ENCODE data around the gene AICDA. TPM values are rescaled to one million over a fixed set of nuclear protein-coding genes. Genes with fewer than 3 reads are reported as not detected.
"Not testable (repeated sequence)": the region's sequence is repeated elsewhere in the genome, so short reads cannot be mapped to it uniquely, and the experiment has no call there.

AICDA gene
- total RNA-seq, 1 experiment from 2014 or later = 0.22 TPM

GRCh38 chr12:8615206-8615605, 2.5 kb upstream of the AICDA start:
- Histone ChIP-seq H2BK15ac (ENCODE audit: low read depth, low read length) (no peak overlapping the region), H3K9ac (ENCODE audit: extremely low read depth, insufficient read length, low read length) (no peak overlapping the region), H2BK12ac (ENCODE audit: insufficient read length, low read depth, low read length) (no peak overlapping the region), H3K4ac (ENCODE audit: low read depth, low read length) (no peak overlapping the region), H4K20me1 (ENCODE audit: control insufficient read depth, insufficient read depth, insufficient read length) (no peaks in the 10 kb centered on the region), H3K9me3 (ENCODE audit: control insufficient read depth, low read depth, low read length) (no peaks in the 10 kb centered on the region), H4K8ac (replicated peaks; ENCODE audit: insufficient read length, low read depth, low read length) (no peak overlapping the region), H2AFZ (ENCODE audit: low read length) (no peak overlapping the region), H3K79me1 (ENCODE audit: insufficient read depth, low read depth, low read length, poor library complexity, severe bottlenecking) (no peaks in the 10 kb centered on the region), H3K18ac (ENCODE audit: insufficient read length, low read depth, low read length) (no peak overlapping the region), H3K27me3 (ENCODE audit: insufficient read depth, low read length) (no peaks in the 10 kb centered on the region), H3T11ph (ENCODE audit: low read length) (no peak overlapping the region), H2AK5ac (ENCODE audit: insufficient read length, low read length) (no peak overlapping the region), H4K91ac (ENCODE audit: insufficient read length, low read depth, low read length) (no peak overlapping the region), H4K5ac (ENCODE audit: insufficient read length, low read depth, low read length) (no peak overlapping the region), H2BK20ac (ENCODE audit: low read depth, low read length, poor library complexity, severe bottlenecking) (no peak overlapping the region), H3K14ac (ENCODE audit: insufficient read depth, low read length) (no peak overlapping the region), H2BK120ac (ENCODE audit: low read depth, low read length, poor library complexity, severe bottlenecking) (no peak overlapping the region), H3K79me2 (ENCODE audit: insufficient read depth, low read length) (no peaks in the 10 kb centered on the region), H3K23me2 (ENCODE audit: insufficient read length, low read depth, low read length, poor library complexity, severe bottlenecking) (no peaks in the 10 kb centered on the region), H2BK5ac (ENCODE audit: insufficient read length, low read length) (no peak overlapping the region), H3K56ac (ENCODE audit: insufficient read length, low read depth, low read length) (no peak overlapping the region), H3K4me1 (ENCODE audit: insufficient read depth, low read length) (no peaks in the 10 kb centered on the region; the same call in 1 of the 2 replicates), H3K23ac (ENCODE audit: insufficient read length, low read depth, low read length) (no peak overlapping the region), H3K27ac (ENCODE audit: insufficient read length, low read depth, low read length) (no peak overlapping the region), H3K4me2 (ENCODE audit: insufficient read depth, insufficient read length, low read length) (no peak overlapping the region)
- Mint-ChIP-seq H3K4me1 (peaks cover 17 to 20% of the 10 kb centered on the region in 2 experiments), H3K36me3 (ENCODE audit: insufficient read depth in 1 of 3, low read depth in 3 of 3) (no peaks in the 10 kb centered on the region), H3K27ac (no peak overlapping the region), H3K9me3 (no peaks in the 10 kb centered on the region), H3K27me3 (ENCODE audit: low read depth) (no peaks in the 10 kb centered on the region; the same call in 1 of the 2 replicates), H3K4me3 (no peak overlapping the region)
- DNase-seq = no peak
- no CpG with 5 or more reads among the region's 6 CpGs for WGBS (ENCODE audit: extremely low coverage, insufficient read length, low lambda C conversion rate)
- TF ChIP-seq CTCF (conservative IDR thresholded peaks at IDR 0.05) = no peak

GRCh38 chr12:8613881-8614280, 1.2 kb upstream of the AICDA start:
- not testable (repeated sequence) for H3K9ac ChIP-seq (ENCODE audit: extremely low read depth, insufficient read length, low read length); H4K91ac ChIP-seq (ENCODE audit: insufficient read length, low read depth, low read length); H4K5ac ChIP-seq (ENCODE audit: insufficient read length, low read depth, low read length); H4K20me1 ChIP-seq (ENCODE audit: control insufficient read depth, insufficient read depth, insufficient read length); H3K4me2 ChIP-seq (ENCODE audit: insufficient read depth, insufficient read length, low read length); H2BK12ac ChIP-seq (ENCODE audit: insufficient read length, low read depth, low read length); H3K9me3 ChIP-seq (ENCODE audit: control insufficient read depth, low read depth, low read length); H3K27me3 ChIP-seq (ENCODE audit: insufficient read depth, low read length); H3K79me1 ChIP-seq (ENCODE audit: insufficient read depth, low read depth, low read length, poor library complexity, severe bottlenecking); H3K23ac ChIP-seq (ENCODE audit: insufficient read length, low read depth, low read length); H3T11ph ChIP-seq (ENCODE audit: low read length); H3K9me3 Mint-ChIP-seq; H3K18ac ChIP-seq (ENCODE audit: insufficient read length, low read depth, low read length); H3K56ac ChIP-seq (ENCODE audit: insufficient read length, low read depth, low read length); H3K4ac ChIP-seq (ENCODE audit: low read depth, low read length); H3K4me1 ChIP-seq (ENCODE audit: insufficient read depth, low read length); H2AFZ ChIP-seq (ENCODE audit: low read length); H3K36me3 Mint-ChIP-seq (ENCODE audit: insufficient read depth in 1 of 3, low read depth in 3 of 3); H3K4me3 Mint-ChIP-seq; DNase-seq; H3K27me3 Mint-ChIP-seq (ENCODE audit: low read depth); H2BK120ac ChIP-seq (ENCODE audit: low read depth, low read length, poor library complexity, severe bottlenecking); H3K23me2 ChIP-seq (ENCODE audit: insufficient read length, low read depth, low read length, poor library complexity, severe bottlenecking); H3K27ac ChIP-seq (ENCODE audit: insufficient read length, low read depth, low read length); H2BK20ac ChIP-seq (ENCODE audit: low read depth, low read length, poor library complexity, severe bottlenecking); H2AK5ac ChIP-seq (ENCODE audit: insufficient read length, low read length); H3K79me2 ChIP-seq (ENCODE audit: insufficient read depth, low read length); H4K8ac ChIP-seq (replicated peaks; ENCODE audit: insufficient read length, low read depth, low read length); H2BK5ac ChIP-seq (ENCODE audit: insufficient read length, low read length); H3K27ac Mint-ChIP-seq; H3K14ac ChIP-seq (ENCODE audit: insufficient read depth, low read length); H2BK15ac ChIP-seq (ENCODE audit: low read depth, low read length)
- H3K4me1 Mint-ChIP-seq = peaks cover 23 to 26% of the 10 kb centered on the region in 2 experiments
- no CpG with 5 or more reads among the region's 1 CpG for WGBS (ENCODE audit: extremely low coverage, insufficient read length, low lambda C conversion rate)

Measured in H9 (cell line).